H1 (cell line): Measurements from ENCODE around the gene ACADVL. TPM values are rescaled to one million over a fixed set of nuclear protein-coding genes. Genes with fewer than 3 reads are reported as not detected.

Experiments used
- CTCF ChIA-PET: fragments of 300-600 bp; sonication (Branson Sonifier 250); formaldehyde crosslinking; loops from one replicate; lab custom pipeline; 2021; ENCODE audit not compliant: partially characterized antibody; lab: Charles Lee
- POLR2A ChIA-PET: fragments of 300-600 bp; sonication (Branson Sonifier 250); formaldehyde crosslinking; loops from one replicate; lab custom pipeline; 2021; ENCODE audit warnings: inconsistent platforms; ENCODE audit not compliant: partially characterized antibody; lab: Charles Lee
- DNase-seq, 2 experiments: peaks; one replicate each; pipeline versions ENCODE4 v3.0.0 to v3.0.0-alpha.2; 2010 to 2022; ENCODE audit warnings: low spot score in 2 of 2, low read depth in 1 of 2, mixed read lengths in 1 of 2
- FAIRE-seq: peaks from 2 replicates; lab custom pipeline; 2011; peaks lifted over from hg19 to GRCh38; lab: Jason Lieb, UNC
- H2AFZ ChIP-seq: 2 replicates; pipeline ENCODE4 v1.8.1; 2012; ENCODE audit warnings: low read length, inconsistent platforms
- H2AK5ac ChIP-seq: 2 replicates; pipeline ENCODE4 v1.6.1; 2013; ENCODE audit warnings: low read depth, low read length
- H2BK120ac ChIP-seq: replicated peaks from 2 replicates; pipeline ENCODE3; 2013; ENCODE audit warnings: low read depth, low read length, inconsistent platforms
- H2BK12ac ChIP-seq: 2 replicates; pipeline ENCODE4 v1.6.1; 2013; ENCODE audit warnings: low read depth, low read length
- H2BK15ac ChIP-seq: 2 replicates; pipeline ENCODE4 v1.6.1; 2013; ENCODE audit warnings: low read length
- H2BK20ac ChIP-seq: 2 replicates; pipeline ENCODE4 v1.6.1; 2013; ENCODE audit warnings: low read length
- H2BK5ac ChIP-seq: 2 replicates; pipeline ENCODE4 v1.6.1; 2013; ENCODE audit warnings: low read depth, low read length
- H3K14ac ChIP-seq: 2 replicates; pipeline ENCODE4 v1.6.1; 2013; ENCODE audit warnings: inconsistent platforms; ENCODE audit not compliant: insufficient read length
- H3K18ac ChIP-seq: 2 replicates; pipeline ENCODE4 v1.6.1; 2013; ENCODE audit warnings: low read length; ENCODE audit errors: extremely low read depth
- H3K23ac ChIP-seq: 2 replicates; pipeline ENCODE4 v1.6.1; 2013; ENCODE audit warnings: inconsistent platforms; ENCODE audit not compliant: insufficient read length
- H3K23me2 ChIP-seq: 2 replicates; pipeline ENCODE4 v1.6.1; 2013; ENCODE audit warnings: low read depth, low read length
- H3K27ac ChIP-seq: 2 replicates; pipeline ENCODE4 v1.6.1; 2011; ENCODE audit warnings: low read depth, low read length, inconsistent platforms
- H3K27me3 ChIP-seq, 4 experiments: replicated peaks in 1 of 4; 1 replicate in 1 of 4; 2 replicates in 3 of 4; pipeline versions ENCODE4 v1.6.1 to v1.8.1; 2011 to 2013; ENCODE audit warnings: low read length in 3 of 4, mild to moderate bottlenecking in 3 of 4, inconsistent platforms in 2 of 4, mixed read lengths in 2 of 4, moderate library complexity in 1 of 4; ENCODE audit not compliant: control insufficient read depth in 3 of 4, insufficient read depth in 3 of 4; ENCODE audit errors: extremely low read depth in 1 of 4
- H3K36me3 ChIP-seq, 4 experiments: 2 replicates each; pipeline versions ENCODE4 v1.6.1 to v1.8.1; 2011 to 2013; ENCODE audit warnings: mild to moderate bottlenecking in 4 of 4, low read length in 3 of 4, moderate library complexity in 2 of 4, control low read depth in 1 of 4, inconsistent platforms in 1 of 4; ENCODE audit not compliant: insufficient read depth in 4 of 4, control insufficient read depth in 2 of 4
- H3K4ac ChIP-seq: replicated peaks from 2 replicates; pipeline ENCODE3; 2013; ENCODE audit warnings: low read length, low read depth, mixed read lengths, inconsistent platforms; ENCODE audit not compliant: insufficient read length
- H3K4me1 ChIP-seq, 4 experiments: replicated peaks in 1 of 4; 1 replicate in 1 of 4; 2 replicates in 3 of 4; pipeline versions ENCODE4 v1.6.1 to v1.8.1; 2011 to 2013; ENCODE audit warnings: low read length in 3 of 4, inconsistent platforms in 2 of 4, mixed read lengths in 1 of 4; ENCODE audit not compliant: insufficient read depth in 4 of 4, control insufficient read depth in 3 of 4
- H3K4me2 ChIP-seq, 2 experiments: 2 replicates each; pipeline versions ENCODE4 v1.6.1 to v1.8.1; 2011 to 2013; ENCODE audit warnings: low read depth in 2 of 2, low read length in 2 of 2, control low read depth in 1 of 2, inconsistent platforms in 1 of 2, mild to moderate bottlenecking in 1 of 2; ENCODE audit not compliant: insufficient read depth in 1 of 2
- H3K4me3 ChIP-seq, 4 experiments: fragments of 200-600, 300-600 bp in 1 of 4; sonication (generic), shearing (Covaris generic), sonication (Bioruptor Twin) in 1 of 4; 2 replicates each; pipeline versions ENCODE4 v1.5.1 to v1.8.1; 2011 to 2016; ENCODE audit warnings: low read length in 4 of 4, low read depth in 3 of 4, control low read depth in 2 of 4, inconsistent platforms in 2 of 4, mild to moderate bottlenecking in 2 of 4, mixed read lengths in 1 of 4, moderate library complexity in 1 of 4; ENCODE audit not compliant: insufficient read depth in 2 of 4; ENCODE audit errors: extremely low read depth in 1 of 4
- H3K56ac ChIP-seq: replicated peaks from 2 replicates; pipeline ENCODE3; 2013; ENCODE audit warnings: low read depth, mild to moderate bottlenecking, mixed read lengths, low read length, inconsistent platforms; ENCODE audit not compliant: insufficient read length
- H3K79me1 ChIP-seq: 2 replicates; pipeline ENCODE4 v1.6.1; 2013; ENCODE audit warnings: low read depth, low read length, control low read depth
- H3K79me2 ChIP-seq, 2 experiments: 2 replicates each; pipeline versions ENCODE4 v1.6.1 to v1.8.1; 2012 to 2013; ENCODE audit warnings: low read length in 2 of 2, mild to moderate bottlenecking in 2 of 2, inconsistent platforms in 1 of 2; ENCODE audit not compliant: insufficient read depth in 2 of 2, control insufficient read depth in 1 of 2
- H3K9ac ChIP-seq, 4 experiments: replicated peaks in 1 of 4; 1 replicate in 1 of 4; 2 replicates in 3 of 4; pipeline versions ENCODE4 v1.6.1 to v1.8.1; 2011 to 2013; ENCODE audit warnings: low read depth in 3 of 4, low read length in 3 of 4, control low read depth in 2 of 4, mild to moderate bottlenecking in 2 of 4, moderate library complexity in 2 of 4, inconsistent platforms in 1 of 4; ENCODE audit errors: extremely low read depth in 1 of 4
- H3K9me3 ChIP-seq, 2 experiments: 2 replicates each; pipeline versions ENCODE4 v1.6.1 to v1.8.1; 2012 to 2013; ENCODE audit warnings: mild to moderate bottlenecking in 2 of 2, moderate library complexity in 2 of 2, control low read depth in 1 of 2, inconsistent platforms in 1 of 2, low read depth in 1 of 2, low read length in 1 of 2, mixed read lengths in 1 of 2; ENCODE audit not compliant: insufficient read depth in 2 of 2
- H4K20me1 ChIP-seq, 2 experiments: replicated peaks in 1 of 2; 2 replicates each; pipeline versions ENCODE3 to v1.8.1; 2011 to 2013; ENCODE audit warnings: inconsistent platforms in 2 of 2, low read length in 2 of 2, mild to moderate bottlenecking in 1 of 2; ENCODE audit not compliant: insufficient read depth in 2 of 2, control insufficient read depth in 1 of 2
- H4K5ac ChIP-seq: 2 replicates; pipeline ENCODE4 v1.6.1; 2013; ENCODE audit warnings: low read length, low read depth, mixed read lengths, inconsistent platforms; ENCODE audit not compliant: insufficient read length
- H4K8ac ChIP-seq: 2 replicates; pipeline ENCODE4 v1.8.0; 2013; ENCODE audit warnings: mild to moderate bottlenecking, moderate library complexity, low read length, inconsistent platforms; ENCODE audit not compliant: insufficient read depth; ENCODE audit errors: extremely low read depth
- H4K91ac ChIP-seq: replicated peaks from 2 replicates; pipeline ENCODE3; 2013; ENCODE audit warnings: low read length, mixed read lengths, inconsistent platforms; ENCODE audit not compliant: insufficient read length
- EP300 ChIP-seq, 2 experiments: IDR thresholded peaks; 1 replicate in 1 of 2; 2 replicates in 1 of 2; pipeline ENCODE4 v1.6.1; 2011 to 2012; ENCODE audit warnings: low read depth in 2 of 2, low read length in 2 of 2, mild to moderate bottlenecking in 2 of 2, borderline replicate concordance in 1 of 2, inconsistent platforms in 1 of 2, moderate library complexity in 1 of 2
- JUND ChIP-seq: IDR thresholded peaks from 2 replicates; pipeline ENCODE4 v1.6.1; 2011; ENCODE audit warnings: mild to moderate bottlenecking, improper control_type of control experiment, low read length
- POLR2A ChIP-seq, 2 experiments: IDR thresholded peaks; 1 replicate in 1 of 2; 2 replicates in 1 of 2; pipeline ENCODE4 v1.6.1; 2011; ENCODE audit warnings: low read depth in 2 of 2, low read length in 2 of 2, mild to moderate bottlenecking in 2 of 2; ENCODE audit errors: control extremely low read depth in 1 of 2
- SIN3A ChIP-seq, 2 experiments: IDR thresholded peaks in 1 of 2; conservative IDR thresholded peaks in 1 of 2; 2 replicates each; pipeline ENCODE4 v1.6.1; 2011 to 2012; ENCODE audit warnings: low read length in 2 of 2, improper control_type of control experiment in 1 of 2, low read depth in 1 of 2, mild to moderate bottlenecking in 1 of 2
- SP1 ChIP-seq: IDR thresholded peaks from 2 replicates; pipeline ENCODE4 v1.6.1; 2011; ENCODE audit warnings: low read depth, low read length
- SP4 ChIP-seq: IDR thresholded peaks from 2 replicates; pipeline ENCODE4 v1.6.1; 2012; ENCODE audit warnings: low read length, inconsistent platforms
- TAF1 ChIP-seq: IDR thresholded peaks from 2 replicates; pipeline ENCODE4 v1.6.1; 2011; ENCODE audit warnings: mild to moderate bottlenecking, low read depth, low read length
- TAF7 ChIP-seq: optimal IDR thresholded peaks from 2 replicates; pipeline ENCODE3; 2011; ENCODE audit warnings: low read depth, mild to moderate bottlenecking, inconsistent platforms, low read length, moderate library complexity, borderline replicate concordance
- TBP ChIP-seq: IDR thresholded peaks from 2 replicates; pipeline ENCODE4 v1.6.1; 2011; ENCODE audit warnings: low read depth, low read length, improper control_type of control experiment
- TEAD4 ChIP-seq: IDR thresholded peaks from 2 replicates; pipeline ENCODE4 v1.6.1; 2012; ENCODE audit warnings: low read depth, low read length, inconsistent platforms, mixed read lengths
- WGBS, 2 experiments: shearing (Covaris generic) in 1 of 2; methylation state at CpG; one replicate each; pipeline versions ENCODE4 v1.1.6 to v1.1.7; 2013 to 2015; ENCODE audit warnings: low lambda C conversion rate in 2 of 2, mixed read lengths in 2 of 2, inconsistent platforms in 1 of 2, low coverage in 1 of 2, missing lambda C conversion rate in 1 of 2; ENCODE audit not compliant: insufficient replicate concordance in 2 of 2, insufficient coverage in 1 of 2, insufficient read length in 1 of 2; ENCODE audit errors: extremely low coverage in 1 of 2, missing lambda C conversion rate in 1 of 2; 5-methylcytosine and 5-hydroxymethylcytosine counted together
- polyA plus RNA-seq, 7 experiments: library from polyadenylated mRNA; depleted of rRNA in 3 of 7; stranded (reverse) in 5 of 7; unstranded in 2 of 7; fragments of >200 nt in 5 of 7; fragments of 200-250 nt in 2 of 7; gene quantifications; 1 replicate in 5 of 7; 2 replicates in 1 of 7; 4 replicates in 1 of 7; pipeline versions ENCODE4 v1.2.1 to v1.2.3, GENCODE V29; 2011 to 2013; ENCODE audit warnings: missing spikeins in 2 of 7, mixed read lengths in 2 of 7
- total RNA-seq: library from RNA; stranded (reverse); fragmentation: NEBNext Ultra II Directional; extraction: Animal tissue kit (Norgen Biotek cat#: 25700); gene quantifications from 2 replicates; pipeline ENCODE4 v1.2.1, GENCODE V29; 2021
- TF ChIP-seq, protein P1 (sequence below): IDR thresholded peaks from 2 replicates; pipeline ENCODE4 v1.6.1; 2012; ENCODE audit warnings: inconsistent platforms

Gene ACADVL
- total and polyA plus RNA-seq, 2 of the 8 experiments (the other 6 are each of a cell fraction or from before 2014, with no cell fraction given), result 181 to 231 TPM

DNA sequence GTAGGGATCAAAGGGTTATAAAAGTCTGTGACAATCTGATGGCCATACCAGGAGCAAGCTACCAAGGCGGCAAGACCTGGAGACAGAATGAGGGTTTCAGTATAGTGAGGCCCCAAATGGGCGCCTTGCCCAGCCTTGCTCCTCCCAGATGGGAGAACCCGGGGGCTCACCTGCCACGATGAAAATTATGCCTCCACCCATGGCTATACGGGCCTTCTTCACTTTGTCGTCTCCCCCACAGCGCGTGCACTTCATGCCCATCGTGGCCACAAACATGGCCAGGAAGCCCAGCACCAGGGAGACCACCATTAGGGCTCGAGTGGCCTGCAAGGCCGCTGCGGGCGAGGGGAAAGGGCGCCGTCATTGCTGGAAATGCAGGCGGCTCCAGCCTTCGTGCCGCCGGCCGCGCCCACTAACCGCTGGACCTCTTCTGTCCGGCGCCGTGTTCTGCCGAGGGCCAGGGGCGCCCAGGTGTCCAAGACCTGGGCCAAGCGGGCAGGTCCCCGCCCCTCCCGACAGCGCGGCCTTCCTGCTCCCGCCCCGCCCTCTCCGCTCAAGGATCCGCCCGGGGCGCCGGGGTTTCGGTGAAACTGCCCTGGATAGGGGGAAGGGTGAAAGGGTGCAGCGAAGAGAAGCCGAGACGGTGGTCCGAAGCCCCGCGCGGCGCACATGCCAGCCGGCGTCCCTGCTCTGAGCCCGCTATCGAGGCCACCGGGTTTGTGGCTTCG lies 41.1 kb downstream of the ACADVL start:
- H3K79me1 ChIP-seq, result peaks cover 9% of the 10 kb centered on the region
- H3K4me2 ChIP-seq, result peak overlapping the region; percentile 91 to 97
- H4K20me1 ChIP-seq, result peaks cover 6 to 11% of the 10 kb centered on the region in 2 experiments
- peaks cover 0 to 31% of the 10 kb centered on the region in 2 experiments; a peak in 2 of 4 replicates for H3K79me2 ChIP-seq
- peak overlapping the region; percentile 57 for H3K4ac ChIP-seq
- peaks cover 0 to 33% (median 16%) of the 10 kb centered on the region in 4 experiments; a peak in 5 of 8 replicates for H3K36me3 ChIP-seq
- ChIA-PET CTCF (interaction anchor here (1.0 to 1.5 kb wide), 4 partner anchors 12 to 47 kb away, joined by 3 to 4 read pairs (median 4); no protein-coding TSS in a partner anchor), POLR2A (interaction anchor here (0.5 to 13.7 kb wide), 29 partner anchors 9 to 663 kb away, joined by 3 to 161 read pairs (median 6); partner anchors contain the start of genes ACADVL, ACAP1, CTDNEP1 and DLG4)
- H3K27me3 ChIP-seq, result no peaks in the 10 kb centered on the region
- H3K4me3 ChIP-seq, result peak overlapping the region; percentile 93 to 98 (median 96)
- H4K91ac ChIP-seq, result peak overlapping the region; percentile 44
- FAIRE-seq, result no peak
- no peak overlapping the region for H3K23ac ChIP-seq
- H3K9ac ChIP-seq, result peak overlapping the region; percentile 94 to 98 (median 96)
- peak in 1 of 2 experiments; percentile 86 for DNase-seq
- no peak overlapping the region for H3K14ac ChIP-seq
- H3K4me1 ChIP-seq, result peaks cover 4 to 15% (median 6%) of the 10 kb centered on the region in 4 experiments; a peak in 6 of 7 replicates
- no peak overlapping the region for H2AFZ ChIP-seq
- no peak overlapping the region for H2BK120ac ChIP-seq
- peak overlapping the region; percentile 87 for H3K18ac ChIP-seq
- peak overlapping the region; percentile 98 for H2BK5ac ChIP-seq
- no peak overlapping the region for H2BK20ac ChIP-seq
- peak overlapping the region; percentile 92; the same call in 1 of the 2 replicates for H2BK12ac ChIP-seq
- peak overlapping the region; percentile 67 for H4K5ac ChIP-seq
- H2AK5ac ChIP-seq, result peak overlapping the region; percentile 66; the same call in 1 of the 2 replicates
- no peaks in the 10 kb centered on the region for H3K9me3 ChIP-seq
- peaks cover 13% of the 10 kb centered on the region for H3K23me2 ChIP-seq
- H3K56ac ChIP-seq, result peak overlapping the region; percentile 52
- peak overlapping the region; percentile 98 for H4K8ac ChIP-seq
- WGBS, 2 experiments, result 7% methylated on average over 28 of the region's 54 CpGs; no CpG with 5 or more reads in 1 of the 2 experiments
- peak overlapping the region; percentile 18; the same call in 1 of the 2 replicates for H2BK15ac ChIP-seq
- peak overlapping the region; percentile 91 for H3K27ac ChIP-seq
- TF ChIP-seq EP300 (IDR thresholded peaks at IDR 0.05; ENCODE audit: borderline replicate concordance in 1 of 2, low read depth in 2 of 2, low read length in 2 of 2), result peak in 1 of 2 experiments; percentile 96; a peak in 2 of 3 replicates
- peak in 1 of 2 experiments; percentile 72; a peak in 2 of 3 replicates for TF ChIP-seq POLR2A (IDR thresholded peaks at IDR 0.05; ENCODE audit: control extremely low read depth in 1 of 2, low read depth in 2 of 2, low read length in 2 of 2)
- TF ChIP-seq, protein P1, sequence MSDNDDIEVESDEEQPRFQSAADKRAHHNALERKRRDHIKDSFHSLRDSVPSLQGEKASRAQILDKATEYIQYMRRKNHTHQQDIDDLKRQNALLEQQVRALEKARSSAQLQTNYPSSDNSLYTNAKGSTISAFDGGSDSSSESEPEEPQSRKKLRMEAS, result peak; percentile 26; the same call in 1 of the 2 replicates
- TF ChIP-seq TBP, result peak; percentile 83
- peak; percentile 28; the same call in 1 of the 2 replicates for TF ChIP-seq SP4
- peak in 1 of 2 experiments; percentile 33; a peak in 1 of 4 replicates for TF ChIP-seq SIN3A (conservative IDR thresholded peaks at IDR 0.05 in 1 of 2, IDR thresholded peaks at IDR 0.05 in 1 of 2; ENCODE audit: low read depth in 1 of 2, low read length in 2 of 2)
- peak; percentile 70 for TF ChIP-seq TAF7
- TF ChIP-seq JUND, result no peak
- TF ChIP-seq TAF1, result peak; percentile 92
- TF ChIP-seq SP1, result peak; percentile 54; the same call in 1 of the 2 replicates
- no peak for TF ChIP-seq TEAD4
